HEK293 (cell line): ENCODE measurements around the gene BLOC1S4.
"Not testable (repeated sequence)": the region's sequence is repeated elsewhere in the genome, so short reads cannot be mapped to it uniquely, and the experiment has no call there.

ENCODE experiments used
- CTCF ChIA-PET: fragments of 350-600 bp; formaldehyde crosslinking; extraction: SDS; loops from one replicate; lab custom pipeline; 2021; ENCODE audit warnings: antibody characterized with exemption; lab: Yijun Ruan, JAX
- POLR2A ChIA-PET: fragments of 300-600 bp; formaldehyde crosslinking; extraction: SDS; loops from one replicate; lab custom pipeline; 2020; ENCODE audit warnings: antibody characterized with exemption, inconsistent platforms; lab: Yijun Ruan, JAX
- H3K27ac ChIP-seq: fragments of 200-500 bp; sonication (Bioruptor generic); 2 replicates; pipeline ENCODE4 v1.5.1; 2014; ENCODE audit warnings: low read depth, low read length, control low read depth, inconsistent platforms; ENCODE audit errors: extremely low read depth
- H3K36me3 ChIP-seq, 2 experiments: fragments of 200-500 bp in 1 of 2; sonication (Bioruptor generic) in 1 of 2; 1 replicate in 1 of 2; 2 replicates in 1 of 2; pipeline ENCODE4 v1.5.1; 2014 to 2017; ENCODE audit warnings: inconsistent platforms in 2 of 2, low read length in 2 of 2; ENCODE audit not compliant: control insufficient read depth in 2 of 2, insufficient read depth in 1 of 2
- H3K4me1 ChIP-seq: fragments of 200-500 bp; sonication (Bioruptor generic); 2 replicates; pipeline ENCODE4 v1.5.1; 2014; ENCODE audit warnings: mild to moderate bottlenecking, low read length, inconsistent platforms; ENCODE audit not compliant: control insufficient read depth, insufficient read depth
- H3K4me3 ChIP-seq: 2 replicates; pipeline ENCODE4 v1.5.1; 2011; ENCODE audit warnings: low read depth, mild to moderate bottlenecking, control low read depth, low read length, moderate library complexity
- H3K9me3 ChIP-seq: fragments of 200-500 bp; sonication (Bioruptor generic); 2 replicates; pipeline ENCODE4 v1.5.1; 2014; ENCODE audit warnings: low read depth, low read length, inconsistent platforms; ENCODE audit not compliant: control insufficient read depth, insufficient read depth
- BCL6B ChIP-seq: fragments of 450-650 bp; formaldehyde crosslinking; IDR thresholded peaks from 2 replicates; pipeline ENCODE4 v1.5.1; 2017; ENCODE audit warnings: missing biosample characterization, missing genetic modification characterization
- CTCF ChIP-seq: fragments of 450-650 bp; formaldehyde crosslinking; IDR thresholded peaks from 2 replicates; pipeline ENCODE4 v1.5.1; 2016; ENCODE audit warnings: missing biosample characterization, missing genetic modification characterization
- EGR2 ChIP-seq: fragments of 450-650 bp; formaldehyde crosslinking; IDR thresholded peaks from 2 replicates; pipeline ENCODE4 v1.5.1; 2016; ENCODE audit warnings: low read depth, missing biosample characterization, missing genetic modification characterization
- GLI4 ChIP-seq: fragments of 450-650 bp; formaldehyde crosslinking; IDR thresholded peaks from 2 replicates; pipeline ENCODE4 v1.5.1; 2016; ENCODE audit warnings: missing biosample characterization, missing genetic modification characterization
- OVOL3 ChIP-seq: fragments of 450-650 bp; formaldehyde crosslinking; IDR thresholded peaks from 2 replicates; pipeline ENCODE4 v1.5.1; 2016; ENCODE audit warnings: missing biosample characterization, missing genetic modification characterization
- ZFP69B ChIP-seq: fragments of 450-650 bp; formaldehyde crosslinking; IDR thresholded peaks from 2 replicates; pipeline ENCODE4 v1.5.1; 2016; ENCODE audit warnings: missing biosample characterization, missing genetic modification characterization
- ZNF133 ChIP-seq: fragments of 450-650 bp; formaldehyde crosslinking; IDR thresholded peaks from 2 replicates; pipeline ENCODE4 v1.5.1; 2016; ENCODE audit warnings: missing biosample characterization, missing genetic modification characterization
- ZNF140 ChIP-seq: fragments of 450-650 bp; formaldehyde crosslinking; IDR thresholded peaks from 2 replicates; pipeline ENCODE4 v1.5.1; 2016; ENCODE audit warnings: missing biosample characterization, missing genetic modification characterization
- ZNF280C ChIP-seq: fragments of 450-650 bp; formaldehyde crosslinking; IDR thresholded peaks from 2 replicates; pipeline ENCODE4 v1.5.1; 2016; ENCODE audit warnings: missing biosample characterization, missing genetic modification characterization
- ZNF350 ChIP-seq: fragments of 450-650 bp; formaldehyde crosslinking; IDR thresholded peaks from 2 replicates; pipeline ENCODE4 v1.5.0; 2017; ENCODE audit warnings: missing biosample characterization, mild to moderate bottlenecking, missing genetic modification characterization
- ZNF416 ChIP-seq: fragments of 450-650 bp; formaldehyde crosslinking; IDR thresholded peaks from 2 replicates; pipeline ENCODE4 v1.5.1; 2016; ENCODE audit warnings: missing biosample characterization, missing genetic modification characterization
- ZNF514 ChIP-seq: fragments of 450-650 bp; formaldehyde crosslinking; IDR thresholded peaks from 2 replicates; pipeline ENCODE4 v1.5.1; 2016; ENCODE audit warnings: missing biosample characterization, missing genetic modification characterization
- ZNF596 ChIP-seq: fragments of 450-650 bp; IDR thresholded peaks from 2 replicates; pipeline ENCODE4 v1.5.0; 2018; ENCODE audit warnings: missing biosample characterization, mild to moderate bottlenecking, missing genetic modification characterization, moderate library complexity
- ZNF600 ChIP-seq: fragments of 450-650 bp; formaldehyde crosslinking; IDR thresholded peaks from 2 replicates; pipeline ENCODE4 v1.5.1; 2016; ENCODE audit warnings: missing biosample characterization, missing genetic modification characterization
- ZNF623 ChIP-seq: fragments of 450-650 bp; formaldehyde crosslinking; IDR thresholded peaks from 2 replicates; pipeline ENCODE4 v1.5.1; 2016; ENCODE audit warnings: missing biosample characterization, missing genetic modification characterization
- ZNF660 ChIP-seq: fragments of 450-650 bp; IDR thresholded peaks from 2 replicates; pipeline ENCODE4 v1.5.1; 2018; ENCODE audit warnings: missing biosample characterization, mild to moderate bottlenecking, missing genetic modification characterization
- ZNF664 ChIP-seq: fragments of 450-650 bp; formaldehyde crosslinking; IDR thresholded peaks from 2 replicates; pipeline ENCODE4 v1.5.1; 2016; ENCODE audit warnings: missing biosample characterization, missing genetic modification characterization
- ZXDB ChIP-seq: fragments of 450-650 bp; formaldehyde crosslinking; IDR thresholded peaks from 2 replicates; pipeline ENCODE4 v1.5.1; 2016; ENCODE audit warnings: missing biosample characterization, missing genetic modification characterization
- TF ChIP-seq, protein P1 (sequence below): fragments of 450-650 bp; formaldehyde crosslinking; IDR thresholded peaks from 2 replicates; pipeline ENCODE4 v1.5.1; 2017; ENCODE audit warnings: missing biosample characterization, missing genetic modification characterization
- TF ChIP-seq, protein P2 (sequence below): fragments of 450-650 bp; formaldehyde crosslinking; IDR thresholded peaks from 2 replicates; pipeline ENCODE4 v1.5.1; 2016; ENCODE audit warnings: missing biosample characterization, missing genetic modification characterization
- TF ChIP-seq, protein P3 (sequence below): fragments of 450-650 bp; formaldehyde crosslinking; IDR thresholded peaks from 2 replicates; pipeline ENCODE4 v1.5.1; 2016; ENCODE audit warnings: missing biosample characterization, missing genetic modification characterization, borderline replicate concordance

Gene BLOC1S4

GRCh38 chr4:6725427-6725961 lies 9.5 kb downstream of the BLOC1S4 start:
- H3K4me1 ChIP-seq, H3K36me3 ChIP-seq, POLR2A ChIA-PET, CTCF ChIA-PET, H3K9me3 ChIP-seq, H3K27ac ChIP-seq, H3K4me3 ChIP-seq: not testable (repeated sequence)
- TF ChIP-seq, protein P1, sequence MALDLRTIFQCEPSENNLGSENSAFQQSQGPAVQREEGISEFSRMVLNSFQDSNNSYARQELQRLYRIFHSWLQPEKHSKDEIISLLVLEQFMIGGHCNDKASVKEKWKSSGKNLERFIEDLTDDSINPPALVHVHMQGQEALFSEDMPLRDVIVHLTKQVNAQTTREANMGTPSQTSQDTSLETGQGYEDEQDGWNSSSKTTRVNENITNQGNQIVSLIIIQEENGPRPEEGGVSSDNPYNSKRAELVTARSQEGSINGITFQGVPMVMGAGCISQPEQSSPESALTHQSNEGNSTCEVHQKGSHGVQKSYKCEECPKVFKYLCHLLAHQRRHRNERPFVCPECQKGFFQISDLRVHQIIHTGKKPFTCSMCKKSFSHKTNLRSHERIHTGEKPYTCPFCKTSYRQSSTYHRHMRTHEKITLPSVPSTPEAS (tag by site-specific recombination): peak; percentile 63
- TF ChIP-seq, protein P2, sequence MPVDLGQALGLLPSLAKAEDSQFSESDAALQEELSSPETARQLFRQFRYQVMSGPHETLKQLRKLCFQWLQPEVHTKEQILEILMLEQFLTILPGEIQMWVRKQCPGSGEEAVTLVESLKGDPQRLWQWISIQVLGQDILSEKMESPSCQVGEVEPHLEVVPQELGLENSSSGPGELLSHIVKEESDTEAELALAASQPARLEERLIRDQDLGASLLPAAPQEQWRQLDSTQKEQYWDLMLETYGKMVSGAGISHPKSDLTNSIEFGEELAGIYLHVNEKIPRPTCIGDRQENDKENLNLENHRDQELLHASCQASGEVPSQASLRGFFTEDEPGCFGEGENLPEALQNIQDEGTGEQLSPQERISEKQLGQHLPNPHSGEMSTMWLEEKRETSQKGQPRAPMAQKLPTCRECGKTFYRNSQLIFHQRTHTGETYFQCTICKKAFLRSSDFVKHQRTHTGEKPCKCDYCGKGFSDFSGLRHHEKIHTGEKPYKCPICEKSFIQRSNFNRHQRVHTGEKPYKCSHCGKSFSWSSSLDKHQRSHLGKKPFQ (tag by site-specific recombination): peak; percentile 88

GRCh38 chr4:6727081-6727942 lies 11.3 kb downstream of the BLOC1S4 start:
- Histone ChIP-seq H3K9me3 (no peaks in the 10 kb centered on the region), H3K4me1 (no peaks in the 10 kb centered on the region), H3K36me3 (no peaks in the 10 kb centered on the region), H3K27ac (no peak overlapping the region), H3K4me3 (no peak overlapping the region)
- TF ChIP-seq CTCF: no peak
- peak; percentile 33; the same call in 1 of the 2 replicates for TF ChIP-seq ZNF623 (tag by site-specific recombination)
- TF ChIP-seq ZNF133 (tag by site-specific recombination): no peak
- TF ChIP-seq ZNF664 (tag by site-specific recombination): no peak
- CTCF ChIA-PET: interaction anchor here (1.7 kb wide), 1 partner anchor 146 kb away, joined by 5 read pairs; no protein-coding TSS in a partner anchor
- POLR2A ChIA-PET: no interaction called here

- CTCF ChIA-PET: interaction anchor here (1.7 kb wide), 1 partner anchor 146 kb away, joined by 5 read pairs; no protein-coding TSS in a partner anchor
- H3K27ac ChIP-seq: no peak overlapping the region
- TF ChIP-seq ZNF596 (tag by site-specific recombination): no peak
- TF ChIP-seq ZNF280C (tag by site-specific recombination): no peak
- no peak for TF ChIP-seq ZNF140 (tag by site-specific recombination)
- no peak for TF ChIP-seq ZNF350 (tag by site-specific recombination)
- no peak for TF ChIP-seq ZNF660 (tag by site-specific recombination)
- TF ChIP-seq ZNF600 (tag by site-specific recombination): no peak
- TF ChIP-seq BCL6B (tag by site-specific recombination): no peak
- TF ChIP-seq EGR2 (tag by site-specific recombination): no peak
- no peak for TF ChIP-seq ZNF514 (tag by site-specific recombination)
- TF ChIP-seq ZFP69B (tag by site-specific recombination): no peak
- TF ChIP-seq ZXDB: no peak
- no peak for TF ChIP-seq OVOL3 (tag by site-specific recombination)
- TF ChIP-seq, protein P3, sequence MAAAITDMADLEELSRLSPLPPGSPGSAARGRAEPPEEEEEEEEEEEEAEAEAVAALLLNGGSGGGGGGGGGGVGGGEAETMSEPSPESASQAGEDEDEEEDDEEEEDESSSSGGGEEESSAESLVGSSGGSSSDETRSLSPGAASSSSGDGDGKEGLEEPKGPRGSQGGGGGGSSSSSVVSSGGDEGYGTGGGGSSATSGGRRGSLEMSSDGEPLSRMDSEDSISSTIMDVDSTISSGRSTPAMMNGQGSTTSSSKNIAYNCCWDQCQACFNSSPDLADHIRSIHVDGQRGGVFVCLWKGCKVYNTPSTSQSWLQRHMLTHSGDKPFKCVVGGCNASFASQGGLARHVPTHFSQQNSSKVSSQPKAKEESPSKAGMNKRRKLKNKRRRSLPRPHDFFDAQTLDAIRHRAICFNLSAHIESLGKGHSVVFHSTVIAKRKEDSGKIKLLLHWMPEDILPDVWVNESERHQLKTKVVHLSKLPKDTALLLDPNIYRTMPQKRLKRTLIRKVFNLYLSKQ (tag by site-specific recombination): no peak
- TF ChIP-seq ZNF416: no peak
- no peak for TF ChIP-seq GLI4 (tag by site-specific recombination)
Measured at GRCh38 chr4:6727943-6728250, 11.9 kb downstream of the BLOC1S4 start.

More at GRCh38 chr4:6727943-6728250, 11.9 kb downstream of the BLOC1S4 start:
- Histone ChIP-seq H3K4me1 (no peaks in the 10 kb centered on the region), H3K36me3 (no peaks in the 10 kb centered on the region), H3K9me3 (no peaks in the 10 kb centered on the region), H3K4me3 (no peak overlapping the region)
- POLR2A ChIA-PET: no interaction called here
